Cardiac atrium fibroblast (primary cell): ENCODE data around the gene TSKS. TPM values are rescaled to one million over a fixed set of nuclear protein-coding genes. Genes with fewer than 3 reads are reported as not detected.

Experiments
- total RNA-seq: library from RNA; depleted of rRNA; stranded (reverse); fragments of >200 nt; gene quantifications from 2 replicates; pipeline ENCODE4 v1.2.3, GENCODE V29; 2015

Gene TSKS, protein sequence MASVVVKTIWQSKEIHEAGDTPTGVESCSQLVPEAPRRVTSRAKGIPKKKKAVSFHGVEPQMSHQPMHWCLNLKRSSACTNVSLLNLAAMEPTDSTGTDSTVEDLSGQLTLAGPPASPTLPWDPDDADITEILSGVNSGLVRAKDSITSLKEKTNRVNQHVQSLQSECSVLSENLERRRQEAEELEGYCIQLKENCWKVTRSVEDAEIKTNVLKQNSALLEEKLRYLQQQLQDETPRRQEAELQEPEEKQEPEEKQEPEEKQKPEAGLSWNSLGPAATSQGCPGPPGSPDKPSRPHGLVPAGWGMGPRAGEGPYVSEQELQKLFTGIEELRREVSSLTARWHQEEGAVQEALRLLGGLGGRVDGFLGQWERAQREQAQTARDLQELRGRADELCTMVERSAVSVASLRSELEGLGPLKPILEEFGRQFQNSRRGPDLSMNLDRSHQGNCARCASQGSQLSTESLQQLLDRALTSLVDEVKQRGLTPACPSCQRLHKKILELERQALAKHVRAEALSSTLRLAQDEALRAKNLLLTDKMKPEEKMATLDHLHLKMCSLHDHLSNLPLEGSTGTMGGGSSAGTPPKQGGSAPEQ
- 0.54 and 0.65 TPM in 2 replicates for total RNA-seq

DNA sequence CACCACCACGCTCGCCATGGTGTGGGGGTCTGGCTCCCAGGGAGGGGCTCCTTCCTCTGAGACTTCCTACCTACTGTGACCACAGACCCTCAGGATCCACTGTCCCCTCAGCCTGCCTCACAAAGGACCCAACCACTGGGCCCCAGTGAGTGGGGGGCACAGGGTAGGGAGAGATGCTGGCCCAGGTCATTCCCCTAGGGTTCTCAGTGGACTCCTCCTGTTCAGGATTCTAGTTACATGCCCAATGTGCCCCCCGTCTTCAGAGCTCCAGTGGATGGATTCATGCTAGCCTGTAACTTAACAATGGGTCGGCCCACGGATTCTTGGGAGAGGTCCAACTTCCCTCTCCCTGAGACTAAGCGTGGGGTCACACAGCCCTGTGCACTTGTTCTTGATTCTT is at the start of gene TSKS:
TSS of gene TSKS (minus strand) at position 77 of the 400 bp plus-strand sequence. CDS start at position 18, 59 bp downstream.

DNA sequence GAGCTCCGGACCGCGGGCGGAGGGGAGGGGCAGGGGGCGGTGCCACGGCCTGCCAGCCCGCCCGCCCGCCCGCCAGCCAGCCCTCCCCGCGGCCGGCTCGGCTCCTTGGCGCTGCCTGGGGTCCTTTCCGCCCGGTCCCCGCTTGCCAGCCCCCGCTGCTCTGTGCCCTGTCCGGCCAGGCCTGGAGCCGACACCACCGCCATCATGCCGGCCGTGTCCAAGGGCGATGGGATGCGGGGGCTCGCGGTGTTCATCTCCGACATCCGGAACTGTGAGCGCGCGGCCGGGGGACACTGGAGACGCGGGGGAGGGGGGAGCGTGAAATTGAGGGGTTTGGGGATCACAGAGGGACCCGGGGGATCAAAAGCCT is 3.8 kb upstream of the TSKS start, which contains the start of gene AP2A1:
TSS of gene AP2A1 (plus strand) at position 72 of the 370 bp plus-strand sequence. CDS start at position 205, 133 bp downstream.

DNA sequence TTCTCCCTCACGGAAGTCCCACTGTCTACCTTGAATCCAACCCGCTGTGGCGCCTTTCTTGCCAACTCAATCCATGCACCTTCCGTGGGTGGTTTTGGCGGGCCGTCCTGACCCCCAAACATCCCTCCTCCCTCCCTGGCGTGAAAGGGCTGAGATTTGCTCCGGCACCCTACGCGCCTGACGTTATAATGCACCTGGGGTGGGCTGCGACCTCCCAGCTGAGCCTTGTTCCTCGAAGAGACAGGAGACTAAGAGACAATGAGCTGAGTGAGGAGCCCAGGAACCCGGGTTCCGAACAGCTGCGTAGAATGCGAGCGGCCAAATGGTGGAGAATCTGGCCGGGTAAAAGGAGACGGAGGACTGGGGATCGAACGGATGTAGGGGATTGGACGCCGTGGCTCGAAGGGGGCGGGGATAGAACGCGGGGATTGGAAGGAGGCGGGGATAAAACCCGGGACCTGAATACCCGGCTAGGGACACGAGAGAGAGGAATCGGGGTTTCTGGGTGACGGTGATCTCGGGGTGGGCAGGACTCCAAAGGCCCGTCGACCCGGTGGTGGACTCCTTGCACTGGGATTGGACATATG is 72.4 kb downstream of the TSKS start, which contains the start of gene CPT1C:
TSS of gene CPT1C (plus strand) at position 461 of the 587 bp plus-strand sequence. CDS start 1,137 bp downstream, outside the sequence.

Other genes starting within 250 kb of the TSKS start
- 274 and 377 TPM in 2 replicates for gene RCN3, start 235.3 kb downstream of the TSKS start, total RNA-seq
- gene NOSIP, start 182.8 kb downstream of the TSKS start, total RNA-seq: 56.3 and 65.0 TPM in 2 replicates
- gene PRRG2, start 182.0 kb downstream of the TSKS start, total RNA-seq: not detected in 2 replicates
- gene PRR12, start 172.1 kb downstream of the TSKS start, total RNA-seq: 4.4 and 5.2 TPM in 2 replicates
- 108 and 112 TPM in 2 replicates for gene RRAS, start 123.2 kb downstream of the TSKS start, total RNA-seq
- gene SCAF1, start 121.1 kb downstream of the TSKS start, total RNA-seq: 21.1 and 25.8 TPM in 2 replicates
- gene IRF3, start 97.4 kb downstream of the TSKS start, total RNA-seq: 52.7 and 69.3 TPM in 2 replicates
- gene BCL2L12, start 97.4 kb downstream of the TSKS start, total RNA-seq: 7.8 and 12.5 TPM in 2 replicates
- 248 and 251 TPM in 2 replicates for gene PRMT1, start 86.0 kb downstream of the TSKS start, total RNA-seq
- 0.72 TPM in 1 of 2 replicates, not detected in the other for gene ADM5, start 73.7 kb downstream of the TSKS start, total RNA-seq
- gene CPT1C, start 72.2 kb downstream of the TSKS start, total RNA-seq: 8.8 and 11.2 TPM in 2 replicates
- 189 and 206 TPM in 2 replicates for gene AP2A1, start 3.7 kb upstream of the TSKS start, total RNA-seq
- gene FUZ, start 50.0 kb upstream of the TSKS start, total RNA-seq: 12.2 and 15.2 TPM in 2 replicates
- gene MED25, start 55.0 kb upstream of the TSKS start, total RNA-seq: 20.3 and 20.9 TPM in 2 replicates
- 72.9 and 91.9 TPM in 2 replicates for gene PTOV1, start 87.9 kb upstream of the TSKS start, total RNA-seq
- 25.3 and 57.9 TPM in 2 replicates for gene PNKP, start 104.3 kb upstream of the TSKS start, total RNA-seq
- gene AKT1S1, start 114.0 kb upstream of the TSKS start, total RNA-seq: 23.7 and 28.3 TPM in 2 replicates
- gene TBC1D17, start 114.4 kb upstream of the TSKS start, total RNA-seq: 20.4 and 27.7 TPM in 2 replicates
- not detected in 2 replicates for gene IL4I1, start 133.6 kb upstream of the TSKS start, total RNA-seq
- 28.0 and 31.4 TPM in 2 replicates for gene ATF5, start 165.9 kb upstream of the TSKS start, total RNA-seq
- 27.4 and 33.2 TPM in 2 replicates for gene NUP62, start 166.2 kb upstream of the TSKS start, total RNA-seq
- gene SIGLEC11, start 197.9 kb upstream of the TSKS start, total RNA-seq: not detected in 2 replicates